ENCODE results near the gene CCDC6.
A peak's percentile ranks its signal among the peaks of the same experiment; 100 is the strongest.
"Not testable (repeated sequence)": the region's sequence is repeated elsewhere in the genome, so short reads cannot be mapped to it uniquely, and the experiment has no call there.

Gene CCDC6

GRCh38 chr10:59808896-59809643, 97.3 kb downstream of the CCDC6 start:
- peak; percentile 71 for DNase-seq (ENCODE audit: low spot score)

- DNase-seq (ENCODE audit: low spot score), result no peak
Measured at GRCh38 chr10:59807629-59808620, 98.4 kb downstream of the CCDC6 start.

GRCh38 chr10:59805014-59805413, 101.3 kb downstream of the CCDC6 start:
- DNase-seq (ENCODE audit: low spot score), result no peak

GRCh38 chr10:59804220-59804619, 102.1 kb downstream of the CCDC6 start:
- no peak for DNase-seq (ENCODE audit: low spot score)

GRCh38 chr10:59803714-59804113, 102.6 kb downstream of the CCDC6 start:
- no peak for DNase-seq (ENCODE audit: low spot score)

GRCh38 chr10:59801171-59801570, 105.2 kb downstream of the CCDC6 start:
- DNase-seq (ENCODE audit: low spot score), result no peak

GRCh38 chr10:59799421-59799820, 106.9 kb downstream of the CCDC6 start:
- DNase-seq (ENCODE audit: low spot score), result no peak

- no peak for DNase-seq (ENCODE audit: low spot score)
Measured at GRCh38 chr10:59793919-59794318, 112.4 kb downstream of the CCDC6 start.

- no peak for DNase-seq (ENCODE audit: low spot score)
Measured at GRCh38 chr10:59792812-59793211, 113.5 kb downstream of the CCDC6 start.

- DNase-seq (ENCODE audit: low spot score), result no peak
Measured at GRCh38 chr10:59791601-59792000, 114.8 kb downstream of the CCDC6 start.

GRCh38 chr10:59790080-59790479, 116.3 kb downstream of the CCDC6 start:
- not testable (repeated sequence) for DNase-seq (ENCODE audit: low spot score)

GRCh38 chr10:59788914-59789313, 117.4 kb downstream of the CCDC6 start:
- not testable (repeated sequence) for DNase-seq (ENCODE audit: low spot score)

GRCh38 chr10:59787032-59787431, 119.3 kb downstream of the CCDC6 start:
- DNase-seq (ENCODE audit: low spot score), result not testable (repeated sequence)

- not testable (repeated sequence) for DNase-seq (ENCODE audit: low spot score)
Measured at GRCh38 chr10:59785476-59785875, 120.9 kb downstream of the CCDC6 start.

GRCh38 chr10:59781511-59781910, 124.8 kb downstream of the CCDC6 start:
- DNase-seq (ENCODE audit: low spot score), result no peak

- DNase-seq (ENCODE audit: low spot score), result no peak
Measured at GRCh38 chr10:59779756-59780533, 126.4 kb downstream of the CCDC6 start.

- no peak for DNase-seq (ENCODE audit: low spot score)
Measured at GRCh38 chr10:59774451-59774850, 131.9 kb downstream of the CCDC6 start.

- DNase-seq (ENCODE audit: low spot score), result peak; percentile 34
Measured at GRCh38 chr10:59773088-59773487, 133.3 kb downstream of the CCDC6 start.

- no peak for DNase-seq (ENCODE audit: low spot score)
Measured at GRCh38 chr10:59771162-59771807, 135.1 kb downstream of the CCDC6 start.

GRCh38 chr10:59770689-59771088, 135.7 kb downstream of the CCDC6 start:
- DNase-seq (ENCODE audit: low spot score), result peak; percentile 24

- no peak for DNase-seq (ENCODE audit: low spot score)
Measured at GRCh38 chr10:59762505-59762904, 143.9 kb downstream of the CCDC6 start.

GRCh38 chr10:59757966-59758365, 148.4 kb downstream of the CCDC6 start:
- no peak for DNase-seq (ENCODE audit: low spot score)
